ENCODE results near the gene KCNJ15.
"Not testable (repeated sequence)": the region's sequence is repeated elsewhere in the genome, so short reads cannot be mapped to it uniquely, and the experiment has no call there.

DNA sequence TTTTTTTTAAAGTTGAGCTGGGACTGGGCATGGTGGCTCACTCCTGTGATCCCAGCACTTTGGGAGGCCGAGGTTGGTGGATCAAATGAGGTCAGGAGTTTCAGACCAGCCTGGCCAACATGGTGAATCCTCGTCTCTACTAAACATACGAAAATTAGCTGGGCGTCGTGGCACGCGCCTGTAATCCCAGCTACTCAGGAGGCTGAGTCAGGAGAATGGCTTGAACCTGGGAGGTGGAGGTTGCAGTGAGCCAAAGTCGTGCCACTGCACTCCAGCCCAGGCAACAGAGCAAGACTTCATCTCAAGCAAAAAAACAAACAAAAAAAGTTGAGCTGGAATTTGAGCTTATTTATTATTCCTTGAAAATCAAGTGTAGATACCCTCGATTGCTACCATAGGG is 21.5 kb upstream of the KCNJ15 start:
- TF ChIP-seq ZNF274 (IDR thresholded peaks at IDR 0.05; ENCODE audit: low read depth, low read length); POLR2A (IDR thresholded peaks at IDR 0.05; ENCODE audit: borderline replicate concordance, extremely low read depth, insufficient read depth, insufficient read length); FOSL1 (IDR thresholded peaks at IDR 0.05; ENCODE audit: low read depth): not testable (repeated sequence)
- TF ChIP-seq, protein P1, sequence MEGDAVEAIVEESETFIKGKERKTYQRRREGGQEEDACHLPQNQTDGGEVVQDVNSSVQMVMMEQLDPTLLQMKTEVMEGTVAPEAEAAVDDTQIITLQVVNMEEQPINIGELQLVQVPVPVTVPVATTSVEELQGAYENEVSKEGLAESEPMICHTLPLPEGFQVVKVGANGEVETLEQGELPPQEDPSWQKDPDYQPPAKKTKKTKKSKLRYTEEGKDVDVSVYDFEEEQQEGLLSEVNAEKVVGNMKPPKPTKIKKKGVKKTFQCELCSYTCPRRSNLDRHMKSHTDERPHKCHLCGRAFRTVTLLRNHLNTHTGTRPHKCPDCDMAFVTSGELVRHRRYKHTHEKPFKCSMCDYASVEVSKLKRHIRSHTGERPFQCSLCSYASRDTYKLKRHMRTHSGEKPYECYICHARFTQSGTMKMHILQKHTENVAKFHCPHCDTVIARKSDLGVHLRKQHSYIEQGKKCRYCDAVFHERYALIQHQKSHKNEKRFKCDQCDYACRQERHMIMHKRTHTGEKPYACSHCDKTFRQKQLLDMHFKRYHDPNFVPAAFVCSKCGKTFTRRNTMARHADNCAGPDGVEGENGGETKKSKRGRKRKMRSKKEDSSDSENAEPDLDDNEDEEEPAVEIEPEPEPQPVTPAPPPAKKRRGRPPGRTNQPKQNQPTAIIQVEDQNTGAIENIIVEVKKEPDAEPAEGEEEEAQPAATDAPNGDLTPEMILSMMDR (IDR thresholded peaks at IDR 0.05 in 2 of 3, conservative IDR thresholded peaks at IDR 0.05 in 1 of 3; ENCODE audit: borderline replicate concordance in 1 of 3, insufficient read depth in 1 of 3, low read depth in 2 of 3, low read length in 2 of 3) = not testable (repeated sequence)
- TF ChIP-seq, protein P2, sequence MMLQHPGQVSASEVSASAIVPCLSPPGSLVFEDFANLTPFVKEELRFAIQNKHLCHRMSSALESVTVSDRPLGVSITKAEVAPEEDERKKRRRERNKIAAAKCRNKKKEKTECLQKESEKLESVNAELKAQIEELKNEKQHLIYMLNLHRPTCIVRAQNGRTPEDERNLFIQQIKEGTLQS (IDR thresholded peaks at IDR 0.05) = not testable (repeated sequence)

All from HCT116 (cell line).